Neuron (in vitro differentiated cells): ENCODE measurements around the gene OTUD1.

Experiments
- H2AFZ ChIP-seq: one replicate; pipeline ENCODE4 v1.6.1; 2013; ENCODE audit warnings: low read depth, mild to moderate bottlenecking, inconsistent platforms, low read length, moderate library complexity
- H3K27me3 ChIP-seq: one replicate; pipeline ENCODE4 v1.6.1; 2013; ENCODE audit warnings: low read length; ENCODE audit not compliant: insufficient read depth
- H3K36me3 ChIP-seq: one replicate; pipeline ENCODE4 v1.6.1; 2013; ENCODE audit warnings: low read length; ENCODE audit not compliant: insufficient read depth
- H3K4me1 ChIP-seq: one replicate; pipeline ENCODE4 v1.6.1; 2013; ENCODE audit warnings: low read length; ENCODE audit not compliant: insufficient read depth
- H3K4me3 ChIP-seq: 2 replicates; pipeline ENCODE4 v1.5.1; 2013; ENCODE audit warnings: mild to moderate bottlenecking, low read length, moderate library complexity
- H3K9me3 ChIP-seq: one replicate; pipeline ENCODE4 v1.6.1; 2013; ENCODE audit warnings: low read length

OTUD1 gene

DNA sequence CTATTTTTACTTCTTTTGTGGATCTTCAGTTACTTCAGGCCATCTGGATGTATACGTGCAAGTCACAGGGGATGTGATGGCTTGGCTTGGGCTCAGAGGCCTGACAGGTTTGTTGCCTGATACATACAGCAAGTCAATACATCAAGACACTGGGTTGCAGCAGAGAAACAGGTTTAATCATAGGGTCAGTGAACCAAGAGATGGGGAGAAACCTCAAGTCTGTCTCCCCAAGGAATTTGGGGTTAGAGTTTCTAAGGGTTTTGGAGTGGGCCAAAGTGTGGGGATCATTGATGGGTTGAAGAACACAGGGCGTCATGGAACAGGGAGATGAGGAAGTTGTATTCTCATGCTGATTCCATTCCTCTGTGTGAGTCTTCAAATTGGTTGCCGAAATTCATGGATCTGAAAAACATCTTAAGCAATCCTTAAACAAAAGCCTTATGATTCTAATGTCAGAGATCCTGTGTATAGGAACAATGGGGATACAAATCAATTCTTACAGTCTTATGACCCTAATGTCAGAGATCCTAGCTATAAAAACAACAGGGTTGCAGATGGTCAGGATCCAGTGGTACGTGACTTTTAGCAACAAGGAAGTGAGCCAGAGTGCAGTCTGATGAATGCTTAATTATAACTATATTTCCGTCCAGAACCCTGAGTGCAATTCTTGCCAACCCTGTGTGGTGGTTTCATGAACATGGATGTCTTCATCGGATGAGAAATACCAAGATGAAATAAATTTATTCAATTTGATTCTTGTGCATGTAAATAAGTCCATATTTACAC, 18.9 kb downstream of the OTUD1 start:
- Histone ChIP-seq H3K9me3 (no peaks in the 10 kb centered on the region), H3K27me3 (no peaks in the 10 kb centered on the region), H3K4me1 (peaks cover 13% of the 10 kb centered on the region), H2AFZ (no peak overlapping the region), H3K36me3 (no peaks in the 10 kb centered on the region), H3K4me3 (no peak overlapping the region)

DNA sequence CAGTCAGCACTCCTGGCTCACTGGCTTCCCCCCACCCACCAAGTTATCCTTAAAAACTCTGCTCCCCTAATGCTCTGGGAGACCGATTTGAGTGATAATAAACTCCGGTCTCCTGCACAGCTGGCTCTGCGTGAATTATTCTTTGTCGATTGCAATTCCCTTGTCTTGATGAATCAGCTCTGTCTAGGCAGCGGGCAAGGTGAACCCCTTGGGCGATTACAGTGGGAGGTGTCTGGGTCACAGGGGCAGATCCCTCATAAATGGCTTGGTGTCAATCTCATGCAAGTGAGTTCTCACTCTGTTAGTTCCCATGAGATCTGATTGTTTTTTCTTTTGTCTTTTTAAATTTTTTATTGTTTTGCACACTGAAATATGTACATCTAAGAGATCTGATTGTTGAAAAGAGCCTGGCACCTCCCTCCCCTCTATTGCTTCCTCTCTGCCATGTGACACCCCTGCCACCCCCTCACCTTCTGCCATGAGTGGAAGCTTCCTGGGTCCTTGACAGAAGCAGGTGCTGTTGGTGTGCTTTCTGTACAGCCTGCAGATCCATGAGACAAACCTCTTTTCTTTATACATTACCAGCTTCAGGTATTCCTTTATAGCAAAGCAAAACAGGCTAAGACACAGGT, 20.5 kb downstream of the OTUD1 start:
- Histone ChIP-seq H3K4me1 (peaks cover 13% of the 10 kb centered on the region), H3K4me3 (no peak overlapping the region), H3K36me3 (no peaks in the 10 kb centered on the region), H3K9me3 (no peaks in the 10 kb centered on the region), H3K27me3 (no peaks in the 10 kb centered on the region), H2AFZ (no peak overlapping the region)

DNA sequence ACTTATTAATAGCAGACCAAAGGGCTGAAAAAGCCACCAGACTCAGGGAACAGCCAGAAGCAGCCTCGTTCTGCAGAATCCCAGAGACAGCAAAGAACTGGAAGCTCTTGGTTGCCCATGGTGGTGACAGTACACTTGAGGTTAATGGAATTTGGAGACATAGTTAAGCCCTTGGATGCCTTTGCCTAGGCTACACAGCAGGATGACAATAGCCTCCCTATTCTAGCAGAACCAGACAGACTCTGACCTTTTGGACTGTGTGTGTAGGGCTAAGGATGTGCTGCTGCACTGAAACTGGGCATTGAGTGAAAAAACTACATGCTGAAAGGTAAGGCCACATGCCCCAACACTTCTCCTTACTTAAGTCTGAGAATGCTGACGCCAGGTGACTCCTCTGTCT, 22.7 kb downstream of the OTUD1 start:
- Histone ChIP-seq H3K4me1 (peaks cover 13% of the 10 kb centered on the region), H3K27me3 (no peaks in the 10 kb centered on the region), H2AFZ (no peak overlapping the region), H3K36me3 (no peaks in the 10 kb centered on the region), H3K9me3 (no peaks in the 10 kb centered on the region), H3K4me3 (no peak overlapping the region)

DNA sequence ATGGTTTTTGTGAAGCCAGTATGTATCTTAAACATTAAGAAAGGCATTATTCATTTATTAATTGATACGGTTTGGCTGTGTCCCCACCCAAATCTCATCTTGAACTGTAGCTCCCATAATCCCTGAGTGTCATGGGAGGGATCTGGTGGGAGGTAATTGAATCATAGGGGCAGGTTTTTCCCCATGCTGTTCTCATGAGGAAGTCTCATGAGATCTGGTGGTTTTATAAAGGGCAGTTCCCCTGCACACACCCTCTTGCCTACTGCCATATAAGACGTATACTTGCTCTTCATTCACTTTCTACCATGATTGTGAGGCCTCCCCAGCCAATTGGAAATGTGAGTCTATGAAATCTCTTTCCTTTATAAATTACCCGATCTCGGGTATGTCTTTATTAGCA, 28.1 kb downstream of the OTUD1 start:
- H3K36me3 ChIP-seq, result no peaks in the 10 kb centered on the region
- H2AFZ ChIP-seq, result no peak overlapping the region
- H3K27me3 ChIP-seq, result no peaks in the 10 kb centered on the region
- peaks cover 2% of the 10 kb centered on the region for H3K4me1 ChIP-seq
- H3K4me3 ChIP-seq, result no peak overlapping the region
- no peaks in the 10 kb centered on the region for H3K9me3 ChIP-seq

DNA sequence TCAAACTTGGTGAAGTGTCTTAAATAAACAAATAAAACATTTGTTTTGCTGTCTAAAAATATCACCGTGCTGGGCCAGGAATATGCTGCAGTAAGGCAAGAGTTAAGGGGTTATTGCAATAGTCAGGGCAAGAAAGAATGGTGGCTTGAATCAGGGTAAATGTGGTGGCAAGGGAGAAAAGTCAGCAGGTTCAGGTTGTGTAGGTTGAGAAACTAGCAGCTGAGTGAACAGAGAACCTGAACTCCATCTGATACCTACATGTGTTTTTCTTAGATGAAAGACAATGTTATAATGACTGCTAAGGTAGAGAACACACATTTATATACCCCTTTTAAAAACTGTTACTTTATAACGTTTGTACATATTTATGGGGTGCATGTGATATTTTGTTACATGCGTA, 28.7 kb downstream of the OTUD1 start:
- Histone ChIP-seq H3K36me3 (no peaks in the 10 kb centered on the region), H2AFZ (no peak overlapping the region), H3K27me3 (no peaks in the 10 kb centered on the region), H3K4me1 (no peaks in the 10 kb centered on the region), H3K9me3 (no peaks in the 10 kb centered on the region), H3K4me3 (no peak overlapping the region)

DNA sequence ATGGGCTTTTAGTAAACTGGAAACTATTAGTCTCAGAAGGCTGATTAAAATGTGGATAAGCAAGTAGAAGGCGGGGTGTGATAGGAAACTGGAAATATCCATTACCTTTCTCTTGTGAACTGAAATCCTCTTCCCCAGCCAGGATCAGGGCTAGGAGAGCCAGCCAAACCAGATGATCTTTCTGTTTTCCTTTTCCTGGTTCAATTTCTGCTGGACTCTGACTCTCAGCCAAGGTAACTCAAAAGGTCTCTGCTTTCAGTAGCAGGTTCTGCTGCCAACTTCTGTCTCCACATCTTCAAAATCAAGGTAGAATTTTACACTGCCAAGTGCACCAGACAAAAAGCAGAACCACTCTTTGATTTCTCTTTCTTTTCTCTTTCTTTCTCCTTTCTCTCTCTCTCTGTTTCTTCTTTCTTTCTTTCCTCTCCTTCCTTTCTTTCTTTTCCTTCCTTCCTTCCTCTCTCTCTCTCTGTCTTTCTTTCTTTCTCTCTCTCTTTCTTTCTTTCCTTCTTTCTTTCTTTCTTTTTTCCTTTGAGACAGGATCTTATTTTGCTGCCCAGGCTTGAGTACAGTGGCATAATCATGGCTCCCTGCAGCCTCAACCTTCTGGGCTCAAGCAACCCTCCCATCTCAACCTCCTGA, 30.8 kb downstream of the OTUD1 start:
- no peaks in the 10 kb centered on the region for H3K4me1 ChIP-seq
- no peaks in the 10 kb centered on the region for H3K9me3 ChIP-seq
- H2AFZ ChIP-seq, result no peak overlapping the region
- H3K36me3 ChIP-seq, result no peaks in the 10 kb centered on the region
- H3K27me3 ChIP-seq, result no peaks in the 10 kb centered on the region
- no peak overlapping the region for H3K4me3 ChIP-seq

DNA sequence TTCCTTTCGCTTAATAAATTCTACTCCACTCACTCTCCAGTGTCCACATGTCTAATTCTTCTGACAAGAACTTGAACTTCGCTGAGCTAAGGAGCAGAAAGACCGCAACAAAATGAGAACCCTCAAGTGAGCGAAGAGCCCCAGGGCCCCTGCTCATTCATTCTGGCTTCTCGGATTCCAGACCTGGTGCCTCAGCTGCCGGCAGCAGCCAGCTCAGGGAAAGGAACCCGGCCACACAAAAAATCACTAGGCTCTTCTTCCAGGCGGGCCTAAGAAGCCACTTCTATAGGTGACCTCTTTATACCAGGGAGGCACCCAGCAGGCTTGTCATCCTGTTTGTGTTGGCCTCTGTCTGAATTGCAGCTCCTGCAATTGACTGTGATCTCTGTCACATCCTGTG, 33.3 kb downstream of the OTUD1 start:
- no peaks in the 10 kb centered on the region for H3K27me3 ChIP-seq
- no peaks in the 10 kb centered on the region for H3K4me1 ChIP-seq
- no peaks in the 10 kb centered on the region for H3K9me3 ChIP-seq
- H2AFZ ChIP-seq, result no peak overlapping the region
- H3K36me3 ChIP-seq, result no peaks in the 10 kb centered on the region
- no peak overlapping the region for H3K4me3 ChIP-seq

DNA sequence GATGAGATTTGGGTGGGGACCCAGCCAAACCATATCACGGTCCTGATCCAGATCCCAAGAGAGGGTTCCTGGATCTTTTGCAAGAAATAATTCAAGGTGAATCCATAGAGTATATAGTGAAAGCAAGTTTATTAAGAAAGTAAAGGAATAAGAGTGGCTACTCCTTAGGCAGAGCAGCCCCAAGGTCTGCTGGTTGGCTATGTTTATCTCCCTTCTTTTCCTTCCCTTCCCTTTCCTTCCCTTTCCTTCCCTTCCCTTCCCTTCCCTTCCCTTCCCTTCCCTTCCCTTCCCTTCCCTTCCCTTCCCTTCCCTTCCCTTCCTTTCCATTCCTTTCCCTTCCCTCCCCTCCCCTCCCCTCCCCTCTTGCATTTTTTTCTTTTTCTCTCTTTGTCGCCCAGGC, 35.2 kb downstream of the OTUD1 start:
- Histone ChIP-seq H3K9me3 (no peaks in the 10 kb centered on the region), H3K27me3 (no peaks in the 10 kb centered on the region), H3K4me1 (no peaks in the 10 kb centered on the region), H3K4me3 (no peak overlapping the region), H2AFZ (no peak overlapping the region), H3K36me3 (no peaks in the 10 kb centered on the region)

DNA sequence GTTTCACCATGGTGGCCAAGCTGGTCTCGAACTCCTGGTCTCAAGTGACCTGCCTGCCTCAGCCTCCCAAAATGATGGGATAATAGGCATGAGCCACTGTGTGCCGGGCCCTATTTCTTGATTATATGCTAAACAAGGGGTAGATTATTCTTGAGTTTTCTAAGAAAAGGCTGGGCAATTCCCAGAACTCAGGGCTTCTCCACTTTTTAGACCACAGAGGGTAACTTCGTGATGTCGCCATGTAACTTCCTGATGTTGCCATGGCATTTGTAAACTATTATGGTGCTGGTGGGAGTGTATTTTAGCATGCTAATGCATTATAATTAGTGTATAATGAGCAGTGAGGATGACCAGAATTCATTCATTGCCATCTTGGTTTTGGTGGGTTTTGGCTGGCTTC, 35.8 kb downstream of the OTUD1 start:
- Histone ChIP-seq H3K9me3 (no peaks in the 10 kb centered on the region), H3K27me3 (no peaks in the 10 kb centered on the region), H2AFZ (no peak overlapping the region), H3K36me3 (no peaks in the 10 kb centered on the region), H3K4me1 (no peaks in the 10 kb centered on the region), H3K4me3 (no peak overlapping the region)

DNA sequence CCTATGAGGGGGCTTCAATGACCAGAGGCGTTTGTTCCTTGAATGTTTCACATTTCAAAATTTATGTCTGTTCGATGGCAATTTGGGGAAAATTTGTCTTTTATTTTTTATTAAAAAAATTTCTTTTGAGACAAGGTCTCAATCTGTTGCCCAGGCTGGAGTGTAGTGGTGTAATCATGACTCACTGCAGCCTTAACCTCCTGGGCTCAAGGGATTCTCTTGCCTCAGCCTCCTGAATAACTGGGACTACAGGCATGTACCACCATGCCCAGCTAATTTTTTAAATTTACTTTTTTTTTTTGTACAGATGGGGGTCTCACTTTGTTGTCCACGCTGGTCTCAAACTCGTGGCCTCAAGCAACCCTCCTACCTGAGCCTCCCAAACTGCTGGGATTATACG, 39.7 kb downstream of the OTUD1 start:
- H3K36me3 ChIP-seq, result no peaks in the 10 kb centered on the region
- no peak overlapping the region for H3K4me3 ChIP-seq
- H3K27me3 ChIP-seq, result no peaks in the 10 kb centered on the region
- no peaks in the 10 kb centered on the region for H3K4me1 ChIP-seq
- no peak overlapping the region for H2AFZ ChIP-seq
- no peaks in the 10 kb centered on the region for H3K9me3 ChIP-seq

DNA sequence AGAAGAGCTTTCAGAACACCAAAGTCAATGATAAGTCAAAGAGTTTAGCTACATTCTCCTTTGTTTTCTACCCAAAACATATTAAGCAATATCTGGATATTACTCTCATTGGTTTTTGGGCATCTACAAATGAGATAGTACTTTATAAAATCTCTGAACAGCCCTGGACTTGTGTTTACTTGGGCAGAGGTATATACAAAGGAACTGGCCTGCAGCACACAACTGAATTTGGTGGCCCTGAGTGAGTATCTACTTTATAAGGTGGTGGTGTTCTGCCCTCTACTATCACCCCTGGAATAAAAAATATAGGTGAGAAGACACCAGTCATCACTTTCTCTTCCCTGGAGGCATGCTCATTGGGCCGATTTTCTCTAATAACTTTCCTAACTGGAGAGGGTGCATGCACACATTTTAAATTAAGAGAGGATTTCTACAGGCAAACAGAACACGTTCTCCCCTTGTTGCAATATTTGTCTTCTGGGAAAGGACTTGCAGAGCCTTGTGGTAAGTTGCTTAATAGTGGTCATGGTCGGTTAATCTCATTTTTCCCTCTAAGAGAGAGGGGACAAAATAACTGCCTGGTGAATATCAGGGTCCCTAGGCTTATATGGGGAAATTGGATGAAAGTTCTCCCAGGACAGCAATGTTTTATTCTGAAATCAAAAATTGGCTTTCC, 41.1 kb downstream of the OTUD1 start:
- Histone ChIP-seq H3K4me1 (no peaks in the 10 kb centered on the region), H3K4me3 (no peak overlapping the region), H3K36me3 (no peaks in the 10 kb centered on the region), H3K27me3 (no peaks in the 10 kb centered on the region), H2AFZ (no peak overlapping the region), H3K9me3 (no peaks in the 10 kb centered on the region)

DNA sequence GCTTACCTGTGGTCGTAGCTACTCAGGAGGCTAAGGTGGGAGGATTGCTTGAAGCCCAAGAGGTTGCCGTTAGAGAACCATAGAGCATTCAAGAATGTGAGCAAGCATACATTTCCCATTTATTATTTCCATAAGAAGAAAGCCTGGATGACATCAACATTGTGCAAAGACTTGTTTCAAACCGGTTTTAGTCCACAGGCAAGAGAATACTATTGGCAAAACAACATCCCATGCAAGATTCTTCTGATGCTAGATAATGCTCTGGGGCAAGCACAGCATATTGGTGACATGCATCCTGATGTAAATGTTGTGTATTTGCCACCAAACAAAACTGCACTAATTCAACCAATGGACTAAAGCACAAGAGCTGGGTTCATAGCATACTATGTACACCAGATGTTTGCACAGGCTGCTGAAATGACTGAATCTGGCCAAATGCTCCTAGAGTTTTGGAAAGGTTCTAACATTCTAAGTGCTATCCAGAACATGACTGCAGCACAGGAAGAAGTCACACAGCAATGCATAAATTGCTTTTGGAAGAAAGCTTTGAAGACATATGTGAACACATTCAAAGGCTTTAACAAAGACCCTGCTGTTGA, 42.6 kb downstream of the OTUD1 start:
- Histone ChIP-seq H3K36me3 (no peaks in the 10 kb centered on the region), H3K27me3 (no peaks in the 10 kb centered on the region), H3K4me1 (no peaks in the 10 kb centered on the region), H2AFZ (no peak overlapping the region), H3K4me3 (no peak overlapping the region), H3K9me3 (no peaks in the 10 kb centered on the region)

DNA sequence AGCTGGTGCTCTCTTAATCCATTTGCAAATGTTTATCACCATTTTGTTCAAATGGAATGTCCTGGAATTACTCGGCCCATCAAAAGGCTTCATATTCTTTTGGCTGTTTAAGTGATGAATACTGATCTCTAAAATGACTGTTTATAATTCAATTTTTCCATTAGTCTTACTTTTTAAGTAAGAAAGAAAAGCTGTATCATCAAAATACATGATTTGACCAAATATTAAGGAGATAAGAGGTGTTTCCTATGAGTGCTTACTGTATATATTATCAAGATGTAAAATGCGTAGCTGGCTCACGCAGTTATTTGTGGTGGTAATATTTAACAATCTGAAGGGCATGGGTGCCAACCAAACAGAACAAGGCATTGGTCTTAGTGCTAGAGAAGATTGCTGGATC, 51.2 kb downstream of the OTUD1 start:
- H3K36me3 ChIP-seq, result no peaks in the 10 kb centered on the region
- H3K4me1 ChIP-seq, result no peaks in the 10 kb centered on the region
- H3K4me3 ChIP-seq, result no peak overlapping the region
- H3K9me3 ChIP-seq, result no peaks in the 10 kb centered on the region
- no peak overlapping the region for H2AFZ ChIP-seq
- no peaks in the 10 kb centered on the region for H3K27me3 ChIP-seq
